ENCODE measurements around the gene ZFP3. TPM values are rescaled to one million over a fixed set of nuclear protein-coding genes. Genes with fewer than 3 reads are reported as not detected.
"Not testable (repeated sequence)": the region's sequence is repeated elsewhere in the genome, so short reads cannot be mapped to it uniquely, and the experiment has no call there.

ZFP3 gene
- total RNA-seq, 1 donor from 2014 or later = 6.3 TPM

GRCh38 chr17:5110816-5111215 lies 32.5 kb downstream of the ZFP3 start:
- peak overlapping the region; percentile 85 to 94 (median 90) for H3K9ac ChIP-seq (ENCODE audit: low read depth in 1 of 3, low read length in 3 of 3)
- no peak overlapping the region for H3K27ac ChIP-seq (ENCODE audit: low read depth, low read length)
- peak overlapping the region; percentile 96 to 99 (median 97) for H3K4me3 ChIP-seq (ENCODE audit: low read length in 3 of 3)
- peaks cover 5 to 13% (median 11%) of the 10 kb centered on the region in 3 donors for H3K27me3 ChIP-seq (ENCODE audit: control insufficient read depth in 3 of 3, insufficient read depth in 3 of 3, low read length in 3 of 3)
- H3K4me1 ChIP-seq (ENCODE audit: control insufficient read depth in 3 of 3, insufficient read depth in 3 of 3, low read length in 3 of 3) = peaks cover 11 to 12% (median 11%) of the 10 kb centered on the region in 3 donors
- peaks cover 19 to 35% (median 23%) of the 10 kb centered on the region in 3 donors for H3K36me3 ChIP-seq (ENCODE audit: control insufficient read depth in 3 of 3, insufficient read depth in 3 of 3, low read length in 3 of 3)
- H3K9me3 ChIP-seq (ENCODE audit: control insufficient read depth in 3 of 3, low read length in 3 of 3) = no peaks in the 10 kb centered on the region

- Histone ChIP-seq H3K27me3 (ENCODE audit: control insufficient read depth in 3 of 3, insufficient read depth in 3 of 3, low read length in 3 of 3) (peaks cover 10 to 20% (median 19%) of the 10 kb centered on the region in 3 donors), H3K9me3 (ENCODE audit: control insufficient read depth in 3 of 3, low read length in 3 of 3) (no peaks in the 10 kb centered on the region), H3K36me3 (ENCODE audit: control insufficient read depth in 3 of 3, insufficient read depth in 3 of 3, low read length in 3 of 3) (peaks cover 14 to 27% (median 18%) of the 10 kb centered on the region in 3 donors), H3K4me1 (ENCODE audit: control insufficient read depth in 3 of 3, insufficient read depth in 3 of 3, low read length in 3 of 3) (peaks cover 11 to 12% (median 11%) of the 10 kb centered on the region in 3 donors), H3K4me3 (ENCODE audit: low read length in 3 of 3) (peak within 1 kb of the TSS; percentile 96 to 99 (median 97)), H3K9ac (ENCODE audit: low read depth in 1 of 3, low read length in 3 of 3) (peak within 1 kb of the TSS; percentile 85 to 94 (median 90)), H3K27ac (ENCODE audit: low read depth, low read length) (peak within 1 kb of the TSS; percentile 59)
Measured at GRCh38 chr17:5111402-5112204, 33.3 kb downstream of the ZFP3 start, which contains the start of gene ZNF232. TSS of gene ZNF232 (minus strand) at chr17:5111878. CDS start at chr17:5111822, 56 bp downstream.

- peak within 1 kb of the TSS in 2 of 3 donors; percentile 22 to 83 for H3K4me3 ChIP-seq (ENCODE audit: low read length in 3 of 3)
- H3K36me3 ChIP-seq (ENCODE audit: control insufficient read depth in 3 of 3, insufficient read depth in 3 of 3, low read length in 3 of 3) = peaks cover 0 to 8% (median 4%) of the 10 kb centered on the region in 3 donors
- no peaks in the 10 kb centered on the region for H3K9me3 ChIP-seq (ENCODE audit: control insufficient read depth in 3 of 3, low read length in 3 of 3)
- H3K27me3 ChIP-seq (ENCODE audit: control insufficient read depth in 3 of 3, insufficient read depth in 3 of 3, low read length in 3 of 3) = peaks cover 10 to 24% (median 22%) of the 10 kb centered on the region in 3 donors
- H3K27ac ChIP-seq (ENCODE audit: low read depth, low read length) = no peak within 1 kb of the TSS
- peaks cover 9 to 19% (median 17%) of the 10 kb centered on the region in 3 donors for H3K4me1 ChIP-seq (ENCODE audit: control insufficient read depth in 3 of 3, insufficient read depth in 3 of 3, low read length in 3 of 3)
- peak within 1 kb of the TSS in 1 of 3 donors; percentile 78 for H3K9ac ChIP-seq (ENCODE audit: low read depth in 1 of 3, low read length in 3 of 3)
Measured at GRCh38 chr17:5115673-5116651, 37.7 kb downstream of the ZFP3 start, which contains the start of gene USP6. TSS of gene USP6 (plus strand) at chr17:5116032. CDS start at chr17:5130368, 14,336 bp downstream.

GRCh38 chr17:5118219-5118618 lies 40.0 kb downstream of the ZFP3 start:
- H3K4me1 ChIP-seq (ENCODE audit: control insufficient read depth in 3 of 3, insufficient read depth in 3 of 3, low read length in 3 of 3) = peaks cover 12 to 25% (median 18%) of the 10 kb centered on the region in 3 donors
- no peak overlapping the region for H3K4me3 ChIP-seq (ENCODE audit: low read length in 3 of 3)
- H3K27me3 ChIP-seq (ENCODE audit: control insufficient read depth in 3 of 3, insufficient read depth in 3 of 3, low read length in 3 of 3) = peaks cover 10 to 24% (median 22%) of the 10 kb centered on the region in 3 donors
- H3K9ac ChIP-seq (ENCODE audit: low read depth in 1 of 3, low read length in 3 of 3) = no peak overlapping the region
- no peak overlapping the region for H3K27ac ChIP-seq (ENCODE audit: low read depth, low read length)
- no peaks in the 10 kb centered on the region for H3K9me3 ChIP-seq (ENCODE audit: control insufficient read depth in 3 of 3, low read length in 3 of 3)
- H3K36me3 ChIP-seq (ENCODE audit: control insufficient read depth in 3 of 3, insufficient read depth in 3 of 3, low read length in 3 of 3) = peaks cover 0 to 8% (median 4%) of the 10 kb centered on the region in 3 donors

GRCh38 chr17:5120036-5120435 lies 41.8 kb downstream of the ZFP3 start:
- Histone ChIP-seq H3K27me3 (ENCODE audit: control insufficient read depth in 3 of 3, insufficient read depth in 3 of 3, low read length in 3 of 3) (peaks cover 10 to 19% (median 18%) of the 10 kb centered on the region in 3 donors), H3K4me3 (ENCODE audit: low read length in 3 of 3) (peak overlapping the region in 1 of 3 donors; percentile 6), H3K27ac (ENCODE audit: low read depth, low read length) (peak overlapping the region; percentile 70), H3K36me3 (ENCODE audit: control insufficient read depth in 3 of 3, insufficient read depth in 3 of 3, low read length in 3 of 3) (peaks cover 0 to 4% (median 0%) of the 10 kb centered on the region in 3 donors), H3K4me1 (ENCODE audit: control insufficient read depth in 3 of 3, insufficient read depth in 3 of 3, low read length in 3 of 3) (peaks cover 18 to 33% (median 19%) of the 10 kb centered on the region in 3 donors), H3K9me3 (ENCODE audit: control insufficient read depth in 3 of 3, low read length in 3 of 3) (no peaks in the 10 kb centered on the region), H3K9ac (ENCODE audit: low read depth in 1 of 3, low read length in 3 of 3) (no peak overlapping the region)

GRCh38 chr17:5120436-5121185 lies 42.3 kb downstream of the ZFP3 start:
- Histone ChIP-seq H3K4me3 (ENCODE audit: low read length in 3 of 3) (peak overlapping the region; percentile 38 to 78 (median 77)), H3K27me3 (ENCODE audit: control insufficient read depth in 3 of 3, insufficient read depth in 3 of 3, low read length in 3 of 3) (peaks cover 6 to 16% (median 13%) of the 10 kb centered on the region in 3 donors), H3K27ac (ENCODE audit: low read depth, low read length) (peak overlapping the region; percentile 70), H3K4me1 (ENCODE audit: control insufficient read depth in 3 of 3, insufficient read depth in 3 of 3, low read length in 3 of 3) (peaks cover 18 to 33% (median 19%) of the 10 kb centered on the region in 3 donors), H3K9ac (ENCODE audit: low read depth in 1 of 3, low read length in 3 of 3) (peak overlapping the region; percentile 52 to 82 (median 56))
- not testable (repeated sequence) for H3K36me3 ChIP-seq (ENCODE audit: control insufficient read depth in 3 of 3, insufficient read depth in 3 of 3, low read length in 3 of 3); H3K9me3 ChIP-seq (ENCODE audit: control insufficient read depth in 3 of 3, low read length in 3 of 3)

- Histone ChIP-seq H3K4me1 (ENCODE audit: control insufficient read depth in 3 of 3, insufficient read depth in 3 of 3, low read length in 3 of 3) (peaks cover 18 to 33% (median 19%) of the 10 kb centered on the region in 3 donors), H3K27ac (ENCODE audit: low read depth, low read length) (peak overlapping the region; percentile 70), H3K9ac (ENCODE audit: low read depth in 1 of 3, low read length in 3 of 3) (peak overlapping the region; percentile 52 to 82 (median 56)), H3K27me3 (ENCODE audit: control insufficient read depth in 3 of 3, insufficient read depth in 3 of 3, low read length in 3 of 3) (peaks cover 0 to 9% (median 6%) of the 10 kb centered on the region in 3 donors), H3K4me3 (ENCODE audit: low read length in 3 of 3) (peak overlapping the region; percentile 38 to 78 (median 77)), H3K9me3 (ENCODE audit: control insufficient read depth in 3 of 3, low read length in 3 of 3) (no peaks in the 10 kb centered on the region), H3K36me3 (ENCODE audit: control insufficient read depth in 3 of 3, insufficient read depth in 3 of 3, low read length in 3 of 3) (peaks cover 0 to 4% (median 0%) of the 10 kb centered on the region in 3 donors)
Measured at GRCh38 chr17:5121186-5121841, 43.0 kb downstream of the ZFP3 start.

- Histone ChIP-seq H3K4me1 (ENCODE audit: control insufficient read depth in 3 of 3, insufficient read depth in 3 of 3, low read length in 3 of 3) (peaks cover 18 to 33% (median 19%) of the 10 kb centered on the region in 3 donors), H3K27ac (ENCODE audit: low read depth, low read length) (peak overlapping the region; percentile 64), H3K4me3 (ENCODE audit: low read length in 3 of 3) (peak overlapping the region; percentile 75 to 78 (median 77)), H3K9ac (ENCODE audit: low read depth in 1 of 3, low read length in 3 of 3) (peak overlapping the region; percentile 57 to 79 (median 74))
- H3K27me3 ChIP-seq (ENCODE audit: control insufficient read depth in 3 of 3, insufficient read depth in 3 of 3, low read length in 3 of 3); H3K36me3 ChIP-seq (ENCODE audit: control insufficient read depth in 3 of 3, insufficient read depth in 3 of 3, low read length in 3 of 3); H3K9me3 ChIP-seq (ENCODE audit: control insufficient read depth in 3 of 3, low read length in 3 of 3): not testable (repeated sequence)
Measured at GRCh38 chr17:5122056-5122455, 43.8 kb downstream of the ZFP3 start.

Measured in skeletal muscle tissue (tissue), 4 donors.